H9 (cell line): ENCODE data around the gene XRCC2. TPM values are rescaled to one million over a fixed set of nuclear protein-coding genes. Genes with fewer than 3 reads are reported as not detected.

Source experiments
- DNase-seq: peaks from one replicate; pipeline ENCODE4 v3.0.0-alpha.2; 2017
- H2AFZ ChIP-seq: one replicate; pipeline ENCODE4 v1.6.1; 2013; ENCODE audit warnings: mild to moderate bottlenecking, low read length, control low read depth, moderate library complexity
- H2AK5ac ChIP-seq: 2 replicates; pipeline ENCODE4 v1.6.1; 2013; ENCODE audit warnings: low read length, control low read depth, mixed read lengths; ENCODE audit not compliant: insufficient read length
- H2BK120ac ChIP-seq: one replicate; pipeline ENCODE4 v1.6.1; 2013; ENCODE audit warnings: low read depth, mild to moderate bottlenecking, low read length, control low read depth, inconsistent platforms; ENCODE audit not compliant: poor library complexity, severe bottlenecking
- H2BK12ac ChIP-seq: 2 replicates; pipeline ENCODE4 v1.6.1; 2013; ENCODE audit warnings: low read length, control low read depth, mixed read lengths, low read depth; ENCODE audit not compliant: insufficient read length
- H2BK15ac ChIP-seq: 2 replicates; pipeline ENCODE4 v1.6.1; 2013; ENCODE audit warnings: low read depth, low read length, control low read depth
- H2BK20ac ChIP-seq: one replicate; pipeline ENCODE4 v1.6.1; 2013; ENCODE audit warnings: low read depth, mild to moderate bottlenecking, low read length, control low read depth, inconsistent platforms; ENCODE audit not compliant: poor library complexity, severe bottlenecking
- H2BK5ac ChIP-seq: 2 replicates; pipeline ENCODE4 v1.6.1; 2013; ENCODE audit warnings: low read length, control low read depth, mixed read lengths; ENCODE audit not compliant: insufficient read length
- H3K14ac ChIP-seq: 2 replicates; pipeline ENCODE4 v1.6.1; 2013; ENCODE audit warnings: low read length, control low read depth; ENCODE audit not compliant: insufficient read depth
- H3K18ac ChIP-seq: 2 replicates; pipeline ENCODE4 v1.6.1; 2013; ENCODE audit warnings: low read depth, mild to moderate bottlenecking, mixed read lengths, low read length, control low read depth; ENCODE audit not compliant: insufficient read length
- H3K23ac ChIP-seq: 2 replicates; pipeline ENCODE4 v1.6.1; 2013; ENCODE audit warnings: low read length, control low read depth, mixed read lengths, low read depth; ENCODE audit not compliant: insufficient read length
- H3K23me2 ChIP-seq: 2 replicates; pipeline ENCODE4 v1.6.1; 2013; ENCODE audit warnings: low read depth, mild to moderate bottlenecking, mixed read lengths, low read length, control low read depth; ENCODE audit not compliant: insufficient read length, poor library complexity, severe bottlenecking
- H3K27ac ChIP-seq: 2 replicates; pipeline ENCODE4 v1.5.1; 2013; ENCODE audit warnings: low read length, control low read depth, mixed read lengths, low read depth; ENCODE audit not compliant: insufficient read length
- H3K27me3 ChIP-seq: 2 replicates; pipeline ENCODE4 v1.6.1; 2013; ENCODE audit warnings: low read length, control low read depth, inconsistent platforms; ENCODE audit not compliant: insufficient read depth
- H3K4ac ChIP-seq: 2 replicates; pipeline ENCODE4 v1.6.1; 2013; ENCODE audit warnings: low read depth, mild to moderate bottlenecking, control low read depth, inconsistent platforms, low read length, moderate library complexity
- H3K4me1 ChIP-seq: 2 replicates; pipeline ENCODE4 v1.6.1; 2013; ENCODE audit warnings: low read length, control low read depth, inconsistent platforms; ENCODE audit not compliant: insufficient read depth
- H3K4me2 ChIP-seq: 2 replicates; pipeline ENCODE4 v1.6.1; 2013; ENCODE audit warnings: low read length, control low read depth, mixed read lengths; ENCODE audit not compliant: insufficient read length, insufficient read depth
- H3K56ac ChIP-seq: 2 replicates; pipeline ENCODE4 v1.6.1; 2013; ENCODE audit warnings: low read depth, mild to moderate bottlenecking, mixed read lengths, low read length, control low read depth; ENCODE audit not compliant: insufficient read length
- H3K79me1 ChIP-seq: 2 replicates; pipeline ENCODE4 v1.6.1; 2013; ENCODE audit warnings: low read depth, mild to moderate bottlenecking, moderate library complexity, low read length, control low read depth, inconsistent platforms; ENCODE audit not compliant: insufficient read depth, poor library complexity, severe bottlenecking
- H3K79me2 ChIP-seq: 2 replicates; pipeline ENCODE4 v1.6.1; 2013; ENCODE audit warnings: low read length, control low read depth, inconsistent platforms; ENCODE audit not compliant: insufficient read depth
- H3K9ac ChIP-seq: 2 replicates; pipeline ENCODE4 v1.6.1; 2013; ENCODE audit warnings: low read length, control low read depth, mixed read lengths; ENCODE audit not compliant: insufficient read length; ENCODE audit errors: extremely low read depth
- H3K9me3 ChIP-seq: one replicate; pipeline ENCODE4 v1.6.1; 2013; ENCODE audit warnings: low read depth, low read length, inconsistent platforms; ENCODE audit not compliant: control insufficient read depth
- H3T11ph ChIP-seq: one replicate; pipeline ENCODE4 v1.6.1; 2013; ENCODE audit warnings: mild to moderate bottlenecking, low read length, control low read depth, inconsistent platforms
- H4K20me1 ChIP-seq: one replicate; pipeline ENCODE4 v1.6.1; 2013; ENCODE audit not compliant: control insufficient read depth, insufficient read length, insufficient read depth
- H4K5ac ChIP-seq: 2 replicates; pipeline ENCODE4 v1.6.1; 2013; ENCODE audit warnings: low read depth, mild to moderate bottlenecking, mixed read lengths, low read length, control low read depth; ENCODE audit not compliant: insufficient read length
- H4K8ac ChIP-seq: replicated peaks from 2 replicates; pipeline ENCODE4 v1.6.1; 2013; ENCODE audit warnings: low read length, control low read depth, mixed read lengths, low read depth; ENCODE audit not compliant: insufficient read length
- H4K91ac ChIP-seq: 2 replicates; pipeline ENCODE4 v1.6.1; 2013; ENCODE audit warnings: low read depth, mild to moderate bottlenecking, moderate library complexity, mixed read lengths, low read length, control low read depth; ENCODE audit not compliant: insufficient read length
- H3K27ac Mint-ChIP-seq, 3 experiments: 2 replicates in 2 of 3; 3 replicates in 1 of 3; pipeline ENCODE4 v1.8.0; 2020 to 2021; ENCODE audit warnings: mixed read lengths in 3 of 3, mild to moderate bottlenecking in 1 of 3, moderate library complexity in 1 of 3
- H3K27me3 Mint-ChIP-seq: 2 replicates; pipeline ENCODE4 v1.8.0; 2021; ENCODE audit warnings: low read depth, mild to moderate bottlenecking, moderate library complexity, mixed read lengths
- H3K36me3 Mint-ChIP-seq, 3 experiments: 2 replicates in 2 of 3; 3 replicates in 1 of 3; pipeline ENCODE4 v1.8.0; 2020 to 2021; ENCODE audit warnings: low read depth in 3 of 3, mixed read lengths in 3 of 3; ENCODE audit not compliant: insufficient read depth in 1 of 3
- H3K4me1 Mint-ChIP-seq, 2 experiments: 2 replicates each; pipeline ENCODE4 v1.8.0; 2020; ENCODE audit warnings: mixed read lengths in 2 of 2
- H3K4me3 Mint-ChIP-seq, 2 experiments: 2 replicates in 1 of 2; 3 replicates in 1 of 2; pipeline ENCODE4 v1.8.0; 2020 to 2021; ENCODE audit warnings: mild to moderate bottlenecking in 2 of 2, mixed read lengths in 2 of 2, moderate library complexity in 1 of 2
- H3K9me3 Mint-ChIP-seq, 2 experiments: 2 replicates in 1 of 2; 3 replicates in 1 of 2; pipeline ENCODE4 v1.8.0; 2020; ENCODE audit warnings: mild to moderate bottlenecking in 2 of 2, mixed read lengths in 2 of 2, moderate library complexity in 1 of 2
- WGBS: extraction: QIAGEN DNeasy Blood & Tissue Kit; methylation state at CpG from one replicate; pipeline ENCODE4 v1.1.7; 2013; ENCODE audit warnings: missing lambda C conversion rate, low lambda C conversion rate, mixed read lengths; ENCODE audit not compliant: insufficient read length; ENCODE audit errors: extremely low coverage; 5-methylcytosine and 5-hydroxymethylcytosine counted together
- total RNA-seq: library from RNA; stranded (reverse); gene quantifications from 2 replicates; pipeline ENCODE4 v1.2.1, GENCODE V29; 2021
- TF ChIP-seq, protein P1 (sequence below): fragments of 200-600 bp; sonication (generic); conservative IDR thresholded peaks from 3 replicates; pipeline ENCODE4 v1.8.0; 2021; ENCODE audit warnings: antibody characterized with exemption, mild to moderate bottlenecking

XRCC2 gene
- total RNA-seq, 1 experiment from 2014 or later: 22.8 TPM

DNA sequence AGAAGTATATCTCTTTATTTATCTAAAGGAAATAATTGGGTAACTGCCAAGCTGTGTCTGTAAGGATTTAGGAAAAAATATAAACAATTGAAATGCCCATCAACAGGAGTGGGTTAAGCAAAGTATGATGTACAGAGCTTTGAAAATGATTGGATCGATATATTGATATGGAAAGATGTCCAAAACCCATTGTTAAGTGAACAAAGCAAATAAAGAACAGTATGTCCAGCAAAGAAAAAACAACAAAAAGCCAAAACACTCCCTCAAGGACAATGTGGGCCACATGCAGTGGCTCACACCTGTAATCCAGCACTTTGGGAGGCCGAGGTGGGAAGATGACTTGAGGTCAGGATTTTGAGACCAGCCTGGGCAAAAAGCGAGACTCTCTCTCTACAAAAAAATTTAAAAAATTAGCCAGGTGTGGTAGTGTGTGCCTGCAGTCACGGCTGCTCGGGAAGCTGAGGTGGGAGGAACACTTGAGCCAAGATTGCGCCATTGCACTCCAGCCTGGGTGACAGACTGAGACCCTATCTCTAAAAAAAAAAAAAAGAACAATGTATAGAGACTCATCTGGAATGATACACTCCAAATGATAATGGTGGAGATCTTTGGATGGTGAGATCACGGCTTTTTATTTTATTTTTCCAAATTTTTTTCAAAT, 37.9 kb downstream of the XRCC2 start:
- no peak for DNase-seq
- Histone ChIP-seq H2BK15ac (no peak overlapping the region), H3K79me2 (no peaks in the 10 kb centered on the region), H4K8ac (no peak overlapping the region), H3K4ac (no peak overlapping the region), H3K9ac (no peak overlapping the region), H3K23me2 (no peaks in the 10 kb centered on the region), H2AFZ (no peak overlapping the region), H3K23ac (no peak overlapping the region), H3K4me1 (no peaks in the 10 kb centered on the region), H3K56ac (no peak overlapping the region), H2AK5ac (no peak overlapping the region), H2BK12ac (no peak overlapping the region), H3K79me1 (no peaks in the 10 kb centered on the region), H3K14ac (no peak overlapping the region), H2BK20ac (no peak overlapping the region), H3K9me3 (no peaks in the 10 kb centered on the region), H3K27ac (no peak overlapping the region), H3K18ac (no peak overlapping the region), H3K27me3 (no peaks in the 10 kb centered on the region), H3K4me2 (no peak overlapping the region), H2BK5ac (no peak overlapping the region), H4K91ac (no peak overlapping the region), H2BK120ac (no peak overlapping the region), H4K20me1 (no peaks in the 10 kb centered on the region), H4K5ac (no peak overlapping the region), H3T11ph (no peak overlapping the region)
- Mint-ChIP-seq H3K4me1 (no peaks in the 10 kb centered on the region; a peak in 1 of 4 replicates), H3K9me3 (peaks cover 0 to 5% of the 10 kb centered on the region in 2 experiments; a peak in 2 of 5 replicates), H3K4me3 (no peak overlapping the region), H3K27me3 (no peaks in the 10 kb centered on the region), H3K27ac (no peak overlapping the region; a peak in 1 of 7 replicates), H3K36me3 (peaks cover 0 to 5% (median 0%) of the 10 kb centered on the region in 3 experiments; a peak in 1 of 7 replicates)
- WGBS: no CpG with 5 or more reads among the region's 7 CpGs
- TF ChIP-seq, protein P1, sequence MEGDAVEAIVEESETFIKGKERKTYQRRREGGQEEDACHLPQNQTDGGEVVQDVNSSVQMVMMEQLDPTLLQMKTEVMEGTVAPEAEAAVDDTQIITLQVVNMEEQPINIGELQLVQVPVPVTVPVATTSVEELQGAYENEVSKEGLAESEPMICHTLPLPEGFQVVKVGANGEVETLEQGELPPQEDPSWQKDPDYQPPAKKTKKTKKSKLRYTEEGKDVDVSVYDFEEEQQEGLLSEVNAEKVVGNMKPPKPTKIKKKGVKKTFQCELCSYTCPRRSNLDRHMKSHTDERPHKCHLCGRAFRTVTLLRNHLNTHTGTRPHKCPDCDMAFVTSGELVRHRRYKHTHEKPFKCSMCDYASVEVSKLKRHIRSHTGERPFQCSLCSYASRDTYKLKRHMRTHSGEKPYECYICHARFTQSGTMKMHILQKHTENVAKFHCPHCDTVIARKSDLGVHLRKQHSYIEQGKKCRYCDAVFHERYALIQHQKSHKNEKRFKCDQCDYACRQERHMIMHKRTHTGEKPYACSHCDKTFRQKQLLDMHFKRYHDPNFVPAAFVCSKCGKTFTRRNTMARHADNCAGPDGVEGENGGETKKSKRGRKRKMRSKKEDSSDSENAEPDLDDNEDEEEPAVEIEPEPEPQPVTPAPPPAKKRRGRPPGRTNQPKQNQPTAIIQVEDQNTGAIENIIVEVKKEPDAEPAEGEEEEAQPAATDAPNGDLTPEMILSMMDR: no peak
